OCI-LY3 (cell line): Measurements from ENCODE around the gene SPACA7.

Experiments
- H2AFZ ChIP-seq: fragments of 200-600, 300-600 bp; shearing (Covaris generic); 2 replicates; pipeline ENCODE4 v1.6.0; 2014; ENCODE audit warnings: antibody characterized with exemption, low read depth, low read length
- H3K27ac ChIP-seq: fragments of 200-600, 300-600 bp; sonication (generic); 2 replicates; pipeline ENCODE4 v1.5.1; 2014; ENCODE audit warnings: mild to moderate bottlenecking, low read length, moderate library complexity, mixed read lengths
- H3K27me3 ChIP-seq: fragments of 200-600, 300-600 bp; sonication (generic); 2 replicates; pipeline ENCODE4 v1.6.1; 2014; ENCODE audit warnings: low read depth, low read length, mixed read lengths
- H3K36me3 ChIP-seq: fragments of 200-600, 300-600 bp; sonication (generic); replicated peaks from 2 replicates; pipeline ENCODE3; 2014; ENCODE audit warnings: low read depth, low read length, mixed read lengths
- H3K4me1 ChIP-seq: fragments of 300-600, 200-600 bp; sonication (generic); 2 replicates; pipeline ENCODE4 v1.6.1; 2014; ENCODE audit warnings: low read length, mixed read lengths
- H3K4me2 ChIP-seq: fragments of 200-600, 300-600 bp; sonication (generic); 2 replicates; pipeline ENCODE4 v1.6.1; 2014; ENCODE audit warnings: low read length, mixed read lengths
- H3K4me3 ChIP-seq: fragments of 300-600, 200-600 bp; sonication (generic); 2 replicates; pipeline ENCODE4 v1.5.1; 2014; ENCODE audit warnings: antibody characterized with exemption, mild to moderate bottlenecking, low read length, moderate library complexity
- H3K79me2 ChIP-seq: fragments of 300-600, 200-600 bp; shearing (Covaris generic); 2 replicates; pipeline ENCODE4 v1.6.1; 2014; ENCODE audit warnings: mild to moderate bottlenecking, low read length, mixed read lengths
- H3K9ac ChIP-seq: fragments of 300-600, 200-600 bp; shearing (Covaris generic); 2 replicates; pipeline ENCODE4 v1.6.0; 2014; ENCODE audit warnings: mild to moderate bottlenecking, low read length, moderate library complexity
- H3K9me3 ChIP-seq: fragments of 200-600, 300-600 bp; shearing (Covaris generic); 2 replicates; pipeline ENCODE4 v1.6.1; 2014; ENCODE audit warnings: low read length, mixed read lengths; ENCODE audit not compliant: insufficient read depth
- H4K20me1 ChIP-seq: fragments of 200-600, 300-600 bp; sonication (generic); 2 replicates; pipeline ENCODE4 v1.6.1; 2016; ENCODE audit warnings: low read length, mixed read lengths; ENCODE audit not compliant: insufficient read depth
- EZH2phosphoT487 ChIP-seq: fragments of 200-600 bp; shearing (Covaris generic); IDR thresholded peaks from 2 replicates; pipeline ENCODE4 v1.6.1; 2018; ENCODE audit warnings: antibody characterized with exemption, mixed run types, low read depth
- TF ChIP-seq, protein P1 (sequence below): fragments of 200-600, 300-600 bp; sonication (generic); IDR thresholded peaks from 2 replicates; pipeline ENCODE4 v1.5.1; 2014; ENCODE audit warnings: antibody characterized with exemption, low read length, low read depth

Gene SPACA7, protein sequence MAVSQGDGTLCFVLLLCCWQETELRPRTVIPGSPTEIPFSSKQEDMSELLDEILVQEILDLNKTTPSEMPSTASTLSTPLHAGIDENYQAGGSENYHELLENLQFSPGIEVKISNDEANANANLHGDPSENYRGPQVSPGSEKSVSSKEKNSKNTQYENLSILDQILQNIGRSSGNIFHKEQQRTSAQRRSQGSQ

DNA sequence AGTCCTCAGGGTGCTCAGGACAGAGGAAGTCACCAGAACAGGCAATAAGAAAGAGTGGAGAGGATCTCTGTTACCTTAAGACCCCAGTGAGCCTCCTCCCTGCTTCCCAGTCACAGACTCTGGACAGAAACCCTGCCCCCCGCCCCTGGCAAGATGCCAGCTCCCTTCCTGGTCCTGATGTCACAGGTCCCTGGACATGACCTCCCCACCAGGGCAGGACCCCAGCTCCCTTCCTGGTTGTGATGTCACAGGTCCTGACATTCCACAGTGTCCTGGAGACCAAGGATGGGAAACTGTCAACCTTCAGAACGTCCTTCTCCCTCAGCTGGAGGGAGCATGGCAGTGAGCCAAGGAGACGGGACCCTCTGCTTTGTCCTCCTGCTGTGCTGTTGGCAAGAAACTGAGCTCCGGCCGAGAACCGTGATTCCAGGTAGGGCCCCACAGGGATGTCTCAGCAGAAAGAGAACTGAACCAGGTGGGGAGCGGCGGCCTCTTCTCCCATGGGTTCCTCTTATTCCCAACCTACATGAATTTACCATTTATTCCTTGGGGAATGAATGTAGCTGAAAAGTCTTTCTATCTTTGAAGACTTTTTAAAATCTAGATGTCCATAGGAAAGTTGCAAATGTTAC, at the start of gene SPACA7:
TSS of gene SPACA7 (plus strand) at position 306 of the 632 bp plus-strand sequence. CDS start at position 337, 31 bp downstream.
- no peaks in the 10 kb centered on the region for H4K20me1 ChIP-seq
- no peak within 1 kb of the TSS for H3K27ac ChIP-seq
- no peaks in the 10 kb centered on the region for H3K79me2 ChIP-seq
- no peak within 1 kb of the TSS for H3K9ac ChIP-seq
- H3K4me1 ChIP-seq: no peaks in the 10 kb centered on the region
- TF ChIP-seq, protein P1, sequence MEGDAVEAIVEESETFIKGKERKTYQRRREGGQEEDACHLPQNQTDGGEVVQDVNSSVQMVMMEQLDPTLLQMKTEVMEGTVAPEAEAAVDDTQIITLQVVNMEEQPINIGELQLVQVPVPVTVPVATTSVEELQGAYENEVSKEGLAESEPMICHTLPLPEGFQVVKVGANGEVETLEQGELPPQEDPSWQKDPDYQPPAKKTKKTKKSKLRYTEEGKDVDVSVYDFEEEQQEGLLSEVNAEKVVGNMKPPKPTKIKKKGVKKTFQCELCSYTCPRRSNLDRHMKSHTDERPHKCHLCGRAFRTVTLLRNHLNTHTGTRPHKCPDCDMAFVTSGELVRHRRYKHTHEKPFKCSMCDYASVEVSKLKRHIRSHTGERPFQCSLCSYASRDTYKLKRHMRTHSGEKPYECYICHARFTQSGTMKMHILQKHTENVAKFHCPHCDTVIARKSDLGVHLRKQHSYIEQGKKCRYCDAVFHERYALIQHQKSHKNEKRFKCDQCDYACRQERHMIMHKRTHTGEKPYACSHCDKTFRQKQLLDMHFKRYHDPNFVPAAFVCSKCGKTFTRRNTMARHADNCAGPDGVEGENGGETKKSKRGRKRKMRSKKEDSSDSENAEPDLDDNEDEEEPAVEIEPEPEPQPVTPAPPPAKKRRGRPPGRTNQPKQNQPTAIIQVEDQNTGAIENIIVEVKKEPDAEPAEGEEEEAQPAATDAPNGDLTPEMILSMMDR: no peak
- TF ChIP-seq EZH2phosphoT487: no peak
- H3K36me3 ChIP-seq: no peaks in the 10 kb centered on the region
- H3K27me3 ChIP-seq: no peaks in the 10 kb centered on the region; the same call in 1 of the 2 replicates
- no peak within 1 kb of the TSS for H3K4me2 ChIP-seq
- H3K4me3 ChIP-seq: no peak within 1 kb of the TSS
- H3K9me3 ChIP-seq: no peaks in the 10 kb centered on the region
- no peak within 1 kb of the TSS for H2AFZ ChIP-seq

GRCh38 chr13:112326821-112327370, 49.3 kb upstream of the SPACA7 start:
- Histone ChIP-seq H3K9me3 (no peaks in the 10 kb centered on the region), H3K79me2 (no peaks in the 10 kb centered on the region), H3K27ac (no peak overlapping the region), H2AFZ (no peak overlapping the region), H3K4me3 (no peak overlapping the region), H4K20me1 (no peaks in the 10 kb centered on the region), H3K9ac (no peak overlapping the region), H3K27me3 (no peaks in the 10 kb centered on the region), H3K4me1 (no peaks in the 10 kb centered on the region), H3K4me2 (no peak overlapping the region), H3K36me3 (no peaks in the 10 kb centered on the region)
- TF ChIP-seq, protein P1: no peak
- TF ChIP-seq EZH2phosphoT487: no peak

DNA sequence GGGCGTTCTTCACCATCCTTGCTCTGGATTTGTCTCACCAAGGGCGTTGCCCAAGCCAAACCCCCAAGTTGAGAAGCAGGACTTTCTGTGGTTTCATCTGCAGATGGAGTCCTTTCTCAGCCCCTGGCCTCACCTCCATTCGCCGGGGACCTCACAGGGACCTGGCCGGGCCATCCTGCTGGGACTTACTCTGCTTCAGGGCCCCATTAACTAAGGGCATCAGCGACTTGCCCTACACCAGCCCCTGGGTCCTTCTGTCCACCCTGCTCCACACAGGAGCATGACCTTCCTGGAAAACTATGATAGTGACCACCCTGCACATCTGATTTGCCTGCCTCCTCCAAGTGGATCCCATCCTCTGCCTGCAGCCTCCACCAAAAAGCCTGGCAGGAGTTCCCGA, 47.2 kb upstream of the SPACA7 start:
- TF ChIP-seq, protein P1: no peak
- no peak for TF ChIP-seq EZH2phosphoT487
- H3K27me3 ChIP-seq: no peaks in the 10 kb centered on the region

DNA sequence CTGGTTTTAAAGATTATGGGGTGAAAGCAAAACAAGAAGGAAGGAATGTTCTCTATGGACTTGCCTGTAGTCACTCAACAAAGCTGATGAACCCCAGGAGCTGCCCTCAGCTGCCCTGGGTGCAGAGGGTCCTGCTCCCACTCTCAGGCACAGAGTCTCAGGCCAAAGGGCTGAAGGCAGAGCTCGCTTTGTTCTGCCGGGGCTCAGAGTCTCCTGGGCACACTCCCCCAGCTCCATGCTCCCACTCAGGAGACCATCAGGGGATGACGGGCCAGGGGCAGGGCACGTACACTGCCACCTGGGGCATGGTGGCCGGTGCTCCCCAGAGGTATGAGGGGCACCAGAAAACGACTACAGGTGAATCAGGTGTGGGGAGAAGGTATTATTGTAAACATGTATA, 46.8 kb upstream of the SPACA7 start:
- no peak for TF ChIP-seq EZH2phosphoT487
- TF ChIP-seq, protein P1: no peak
- H3K27ac ChIP-seq: no peak overlapping the region
- no peak overlapping the region for H2AFZ ChIP-seq
- H3K9me3 ChIP-seq: no peaks in the 10 kb centered on the region
- H3K27me3 ChIP-seq: no peaks in the 10 kb centered on the region
- H3K79me2 ChIP-seq: no peaks in the 10 kb centered on the region
- H4K20me1 ChIP-seq: no peaks in the 10 kb centered on the region
- no peak overlapping the region for H3K4me3 ChIP-seq
- H3K4me1 ChIP-seq: no peaks in the 10 kb centered on the region
- H3K4me2 ChIP-seq: no peak overlapping the region
- H3K36me3 ChIP-seq: no peaks in the 10 kb centered on the region
- no peak overlapping the region for H3K9ac ChIP-seq

More for the DNA sequence above, 47.2 kb upstream of the SPACA7 start:
- Histone ChIP-seq H3K4me1 (no peaks in the 10 kb centered on the region), H3K9ac (no peak overlapping the region), H3K36me3 (no peaks in the 10 kb centered on the region), H3K4me3 (no peak overlapping the region), H3K79me2 (no peaks in the 10 kb centered on the region), H3K4me2 (no peak overlapping the region), H3K9me3 (no peaks in the 10 kb centered on the region), H3K27ac (no peak overlapping the region), H2AFZ (no peak overlapping the region), H4K20me1 (no peaks in the 10 kb centered on the region)
